T-cell (primary cell): Measurements from ENCODE around the gene TELO2. TPM values are rescaled to one million over a fixed set of nuclear protein-coding genes. Genes with fewer than 3 reads are reported as not detected.

Experiments
- ATAC-seq, 4 experiments: fragments of 200-7000 bp in 3 of 4; fragments of 150-1000 bp in 1 of 4; cut with Tn5 transposase; replicated peaks in 1 of 4; 1 replicate in 3 of 4; 2 replicates in 1 of 4; pipeline ENCODE4 v1.10.0; 2021; ENCODE audit warnings: moderate library complexity in 3 of 4, mild to moderate bottlenecking in 2 of 4, moderate number of reproducible peaks in 1 of 4
- CTCF ChIA-PET, 2 donors: fragments of 300-600 bp; sonication (Branson Sonifier 250); formaldehyde crosslinking; loops; one replicate each; lab custom pipeline; 2022; ENCODE audit warnings: antibody characterized with exemption in 2 of 2; lab: Charles Lee
- POLR2A ChIA-PET, 2 donors: fragments of 300-600 bp; sonication (Branson Sonifier 250); formaldehyde crosslinking; loops; one replicate each; lab custom pipeline; 2022; ENCODE audit warnings: antibody characterized with exemption in 2 of 2; lab: Charles Lee
- DNase-seq, 35 experiments: peaks; one replicate each; pipeline versions ENCODE4 v3.0.0 to v3.0.0-alpha.2; 2013 to 2023
- H3K27ac ChIP-seq: one replicate; pipeline ENCODE4 v1.5.1; 2013; ENCODE audit warnings: low read length
- H3K27me3 ChIP-seq, 2 experiments: replicated peaks in 1 of 2; 1 replicate in 1 of 2; 2 replicates in 1 of 2; pipeline versions ENCODE4 v1.6.1 to v1.7.0; 2013; ENCODE audit warnings: low read length in 1 of 2, mixed read lengths in 1 of 2; ENCODE audit not compliant: control insufficient read depth in 2 of 2, insufficient read depth in 2 of 2; ENCODE audit errors: extremely low read depth in 1 of 2
- H3K36me3 ChIP-seq, 2 donors: 1 replicate in 1 of 2; 2 replicates in 1 of 2; pipeline versions ENCODE4 v1.6.1 to v1.7.0; 2013; ENCODE audit warnings: low read length in 1 of 2; ENCODE audit not compliant: control insufficient read depth in 2 of 2, insufficient read depth in 1 of 2; ENCODE audit errors: extremely low read depth in 1 of 2
- H3K4me1 ChIP-seq, 2 experiments: 1 replicate in 1 of 2; 2 replicates in 1 of 2; pipeline versions ENCODE4 v1.6.1 to v1.7.0; 2013; ENCODE audit warnings: low read length in 2 of 2, mixed read lengths in 1 of 2; ENCODE audit not compliant: insufficient read depth in 2 of 2, control insufficient read depth in 1 of 2; ENCODE audit errors: extremely low read depth in 1 of 2
- H3K4me3 ChIP-seq, 2 donors: 1 replicate in 1 of 2; 2 replicates in 1 of 2; pipeline versions ENCODE4 v1.5.1 to v1.7.0; 2013; ENCODE audit warnings: mild to moderate bottlenecking in 2 of 2, low read length in 1 of 2, moderate library complexity in 1 of 2; ENCODE audit not compliant: control insufficient read depth in 1 of 2; ENCODE audit errors: extremely low read depth in 1 of 2
- H3K9me3 ChIP-seq: 2 replicates; pipeline ENCODE4 v1.7.0; 2013
- H3K27ac Mint-ChIP-seq, 2 donors: one replicate each; pipeline ENCODE4 v1.8.0; 2020 to 2021; ENCODE audit warnings: mild to moderate bottlenecking in 2 of 2, mixed read lengths in 2 of 2
- H3K27me3 Mint-ChIP-seq, 2 donors: one replicate each; pipeline ENCODE4 v1.8.0; 2021 to 2022; ENCODE audit warnings: mixed read lengths in 2 of 2
- H3K36me3 Mint-ChIP-seq: one replicate; pipeline ENCODE4 v1.8.0; 2021; ENCODE audit warnings: mixed read lengths
- H3K4me1 Mint-ChIP-seq, 3 donors: one replicate each; pipeline ENCODE4 v1.8.0; 2020 to 2022; ENCODE audit warnings: mixed read lengths in 3 of 3, mild to moderate bottlenecking in 1 of 3
- H3K4me3 Mint-ChIP-seq, 3 donors: one replicate each; pipeline ENCODE4 v1.8.0; 2020 to 2022; ENCODE audit warnings: mild to moderate bottlenecking in 3 of 3, mixed read lengths in 3 of 3, moderate library complexity in 3 of 3
- H3K9me3 Mint-ChIP-seq, 3 donors: one replicate each; pipeline ENCODE4 v1.8.0; 2020 to 2022; ENCODE audit warnings: mixed read lengths in 3 of 3
- WGBS: methylation state at CpG from one replicate; pipeline ENCODE4 v1.1.5; 2013; ENCODE audit warnings: missing lambda C conversion rate; ENCODE audit not compliant: insufficient coverage; 5-methylcytosine and 5-hydroxymethylcytosine counted together
- total RNA-seq, 35 experiments: library from RNA in 6 of 35; stranded (reverse) in 6 of 35; fragments of 120-200 nt in 1 of 35; gene quantifications; one replicate each; pipeline versions ENCODE4 v1.2.1 to v1.2.4 and lab custom pipeline; 2013 to 2026

TELO2 gene
- 10 to 100 TPM; 36.0 to 73.0 (median 56.1) TPM for total RNA-seq
- total RNA-seq (2013), result 16.3 TPM
- 24.3 to 123 (median 55.1) reads per million in 29 experiments for total RNA-seq (lab: John Stamatoyannopoulos, UW)

DNA sequence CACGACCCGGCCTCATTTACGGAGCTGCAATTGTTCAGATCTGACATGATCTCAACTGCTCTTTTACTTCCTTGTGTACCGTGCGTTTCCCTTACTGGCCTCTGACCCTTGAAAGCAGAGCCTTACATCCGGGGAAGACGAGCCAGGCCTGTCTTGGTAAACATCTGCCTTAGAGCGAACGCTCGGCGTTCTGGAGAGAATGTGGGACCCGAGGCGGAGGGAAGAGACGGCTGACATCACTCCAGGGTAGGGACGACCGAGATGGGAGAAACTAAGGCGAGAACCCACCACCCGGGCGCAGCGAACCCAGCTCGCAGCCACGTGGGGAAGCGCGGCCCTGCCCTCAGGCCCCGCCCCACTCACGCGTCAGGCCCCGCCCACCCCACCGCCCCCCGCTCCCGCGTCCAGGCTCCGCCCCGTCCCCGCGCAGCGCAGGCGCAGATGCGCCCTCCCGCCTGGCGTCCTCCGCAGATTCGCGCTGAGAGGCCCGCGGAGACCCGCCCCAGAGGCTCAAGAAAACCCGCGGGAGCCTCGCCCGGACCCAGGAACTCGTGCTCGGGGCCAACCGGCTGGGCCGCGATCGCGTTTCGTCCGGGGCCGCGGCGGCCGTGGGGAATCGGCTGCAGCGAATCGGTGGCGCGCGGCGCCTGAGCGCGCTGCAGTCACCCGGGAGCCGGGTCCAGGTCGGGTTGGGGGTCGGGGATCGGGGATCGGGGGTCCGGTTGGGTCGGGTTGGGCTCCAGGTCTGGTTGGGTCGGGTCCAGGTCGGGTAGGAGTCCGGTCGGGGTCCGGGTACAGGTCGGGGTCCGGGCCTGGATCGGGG is at the start of gene TELO2:
Gene TELO2, plus strand, starts transcription at position 438 of the 823 bp plus-strand sequence. CDS start 922 bp downstream, outside the sequence.
- peak; percentile 65 to 94 (median 82) for DNase-seq
- Mint-ChIP-seq H3K27me3 (no peaks in the 10 kb centered on the region), H3K36me3 (peaks cover 4% of the 10 kb centered on the region), H3K4me1 (peaks cover 12 to 18% (median 12%) of the 10 kb centered on the region in 3 donors), H3K9me3 (no peaks in the 10 kb centered on the region), H3K27ac (peak within 1 kb of the TSS; percentile 99 to 100), H3K4me3 (peak within 1 kb of the TSS; percentile 83 to 97 (median 93))
- H3K4me1 ChIP-seq, result peaks cover 16 to 25% of the 10 kb centered on the region in 2 experiments
- ATAC-seq, result peak; percentile 89 to 93 (median 90)
- H3K9me3 ChIP-seq, result no peaks in the 10 kb centered on the region
- peaks cover 16 to 18% of the 10 kb centered on the region in 2 donors for H3K36me3 ChIP-seq
- H3K4me3 ChIP-seq, result peak within 1 kb of the TSS; percentile 80 to 85
- no peaks in the 10 kb centered on the region for H3K27me3 ChIP-seq
- WGBS, result under 1% methylated on average over 78 of the region's 89 CpGs
- H3K27ac ChIP-seq, result peak within 1 kb of the TSS; percentile 88
- POLR2A ChIA-PET, result interaction anchor here in 1 of 2 donors (0.6 kb wide), 1 partner anchor 1141 kb away, joined by 6 read pairs; the partner anchor contains the start of gene AXIN1
- CTCF ChIA-PET, result interaction anchor here in 1 of 2 donors (0.6 kb wide), 1 partner anchor 204 kb away, joined by 3 read pairs; no protein-coding TSS in a partner anchor

DNA sequence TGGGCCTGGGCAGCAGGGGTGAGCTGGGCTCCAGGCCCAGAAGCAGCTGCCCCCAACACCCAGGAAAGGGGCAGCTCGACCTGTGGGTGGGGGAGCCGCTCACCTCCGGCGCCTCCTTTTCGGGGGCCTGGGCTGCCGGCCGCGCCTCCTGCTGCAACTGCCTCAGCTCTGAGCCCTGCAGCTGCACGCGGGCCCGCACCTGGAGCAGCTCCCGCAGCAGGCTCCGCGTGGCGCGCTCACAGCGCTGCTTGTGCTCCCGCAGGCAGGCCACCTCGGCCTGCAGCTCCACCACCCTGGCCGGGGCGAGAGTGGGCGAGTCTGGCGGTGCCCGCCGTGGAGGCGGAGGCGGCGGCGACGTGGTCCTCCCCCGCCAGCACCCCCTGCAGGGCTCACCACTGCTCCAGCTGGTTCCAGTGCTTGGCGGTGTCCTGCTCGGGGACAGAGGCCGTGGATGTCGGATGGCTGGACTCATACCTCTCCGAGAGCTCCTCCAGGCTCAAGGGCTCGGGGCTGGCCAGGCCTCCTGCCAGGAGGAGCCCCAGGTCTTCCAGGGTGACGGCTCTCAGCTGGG is 49.7 kb upstream of the TELO2 start:
- no peaks in the 10 kb centered on the region for H3K4me1 Mint-ChIP-seq
- H3K27me3 ChIP-seq, result no peaks in the 10 kb centered on the region

DNA sequence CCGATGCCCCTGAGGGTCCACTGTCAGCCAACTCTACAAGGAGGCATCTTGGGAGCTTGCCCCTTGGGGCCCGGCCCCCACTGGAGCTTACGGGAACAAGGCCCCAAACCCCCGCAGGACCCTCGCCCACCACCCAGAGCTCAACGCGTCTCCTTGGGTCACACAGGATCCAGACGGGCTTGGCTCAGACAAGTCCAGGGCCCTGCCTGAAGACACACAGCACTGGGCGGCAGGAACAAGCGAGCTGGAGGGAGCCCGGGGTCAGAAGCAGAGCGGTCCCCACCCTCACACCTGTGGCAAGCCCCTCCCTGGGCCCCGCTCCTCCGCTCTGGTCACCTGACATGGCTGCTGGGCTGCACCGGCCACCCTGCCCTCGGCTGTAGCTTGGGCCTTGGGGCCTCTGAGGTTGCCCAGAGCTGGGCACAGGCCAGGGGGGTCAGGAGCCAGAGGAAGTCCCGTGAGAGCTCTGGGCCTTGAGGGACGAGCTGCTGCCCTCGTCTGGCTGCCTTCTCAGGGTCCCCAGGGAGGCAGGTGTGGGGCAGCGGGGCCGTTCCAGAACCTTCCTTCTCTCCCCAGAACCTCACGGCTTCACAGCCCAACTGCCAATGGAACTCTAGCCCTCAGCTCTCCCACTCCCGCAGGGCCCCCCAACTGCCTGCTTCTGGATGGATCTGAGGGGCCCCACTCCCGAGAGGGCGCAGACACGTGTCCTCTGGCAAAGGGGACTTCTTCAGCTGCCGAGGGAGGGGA is 49.0 kb upstream of the TELO2 start, which contains the start of gene CCDC154:
Gene CCDC154, minus strand, starts transcription at position 577 of the 750 bp plus-strand sequence. Its CDS starts 234 bp downstream, at position 343.
- Histone ChIP-seq H3K4me3 (no peak within 1 kb of the TSS), H3K9me3 (no peaks in the 10 kb centered on the region), H3K27me3 (no peaks in the 10 kb centered on the region), H3K36me3 (peaks cover 13% of the 10 kb centered on the region in 2 donors), H3K27ac (no peak within 1 kb of the TSS), H3K4me1 (no peaks in the 10 kb centered on the region)
- Mint-ChIP-seq H3K4me1 (no peaks in the 10 kb centered on the region), H3K27ac (no peak within 1 kb of the TSS), H3K9me3 (no peaks in the 10 kb centered on the region), H3K27me3 (no peaks in the 10 kb centered on the region), H3K36me3 (no peaks in the 10 kb centered on the region), H3K4me3 (no peak within 1 kb of the TSS)
- CTCF ChIA-PET, result no interaction called here
- no peak for ATAC-seq
- 95% methylated on average over 21 of the region's 27 CpGs for WGBS
- no peak for DNase-seq
- POLR2A ChIA-PET, result no interaction called here

More for the DNA sequence above, 49.7 kb upstream of the TELO2 start:
- 90% methylated on average over 38 of the region's 38 CpGs for WGBS
- Histone ChIP-seq H3K36me3 (peaks cover 13% of the 10 kb centered on the region in 2 donors), H3K27ac (no peak overlapping the region), H3K4me1 (no peaks in the 10 kb centered on the region), H3K4me3 (no peak overlapping the region), H3K9me3 (no peaks in the 10 kb centered on the region)
- Mint-ChIP-seq H3K27me3 (no peaks in the 10 kb centered on the region), H3K9me3 (no peaks in the 10 kb centered on the region), H3K4me3 (no peak overlapping the region), H3K36me3 (no peaks in the 10 kb centered on the region), H3K27ac (no peak overlapping the region)
- DNase-seq (no peak), ATAC-seq (no peak)
- ChIA-PET CTCF (no interaction called here), POLR2A (no interaction called here)

DNA sequence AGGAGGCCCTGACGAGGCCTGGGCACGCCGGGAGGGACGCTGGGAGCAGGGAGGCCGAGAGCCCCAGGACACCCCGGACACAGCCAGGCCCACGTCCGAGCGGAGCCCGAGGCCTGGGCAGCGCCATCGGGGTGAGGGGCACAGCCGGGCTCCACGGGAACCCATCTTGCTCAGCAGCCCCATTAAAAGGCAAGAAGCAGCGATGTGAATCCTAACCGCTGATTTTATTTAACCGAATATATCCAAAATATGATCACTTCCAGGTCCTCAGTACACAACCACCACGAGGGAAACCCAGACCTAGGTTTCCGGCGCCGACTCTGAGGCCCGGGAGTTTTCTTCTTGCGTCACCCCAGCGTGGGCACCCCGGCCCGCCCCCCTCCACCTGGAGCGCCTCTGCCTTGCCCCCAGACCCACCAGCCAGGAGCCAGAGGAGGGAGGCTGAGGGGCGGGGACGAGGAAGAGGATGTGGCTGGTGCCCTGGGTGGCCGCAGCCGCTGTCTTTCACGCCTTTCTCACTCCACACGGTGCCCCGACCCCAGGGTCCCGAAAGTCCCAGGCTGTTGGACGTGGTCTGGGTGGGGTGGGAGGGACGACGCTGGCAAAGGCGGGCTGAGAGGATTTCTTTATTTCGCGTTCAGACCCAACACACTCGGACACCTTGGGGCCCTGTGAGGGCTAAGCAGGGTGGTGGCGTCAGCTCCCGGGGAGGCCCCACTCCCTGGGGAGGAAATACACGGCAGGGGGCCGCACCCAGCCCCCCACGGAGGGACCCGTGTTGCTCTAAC is 48.2 kb upstream of the TELO2 start:
- ATAC-seq, result no peak
- H3K27ac ChIP-seq, result no peak overlapping the region

DNA sequence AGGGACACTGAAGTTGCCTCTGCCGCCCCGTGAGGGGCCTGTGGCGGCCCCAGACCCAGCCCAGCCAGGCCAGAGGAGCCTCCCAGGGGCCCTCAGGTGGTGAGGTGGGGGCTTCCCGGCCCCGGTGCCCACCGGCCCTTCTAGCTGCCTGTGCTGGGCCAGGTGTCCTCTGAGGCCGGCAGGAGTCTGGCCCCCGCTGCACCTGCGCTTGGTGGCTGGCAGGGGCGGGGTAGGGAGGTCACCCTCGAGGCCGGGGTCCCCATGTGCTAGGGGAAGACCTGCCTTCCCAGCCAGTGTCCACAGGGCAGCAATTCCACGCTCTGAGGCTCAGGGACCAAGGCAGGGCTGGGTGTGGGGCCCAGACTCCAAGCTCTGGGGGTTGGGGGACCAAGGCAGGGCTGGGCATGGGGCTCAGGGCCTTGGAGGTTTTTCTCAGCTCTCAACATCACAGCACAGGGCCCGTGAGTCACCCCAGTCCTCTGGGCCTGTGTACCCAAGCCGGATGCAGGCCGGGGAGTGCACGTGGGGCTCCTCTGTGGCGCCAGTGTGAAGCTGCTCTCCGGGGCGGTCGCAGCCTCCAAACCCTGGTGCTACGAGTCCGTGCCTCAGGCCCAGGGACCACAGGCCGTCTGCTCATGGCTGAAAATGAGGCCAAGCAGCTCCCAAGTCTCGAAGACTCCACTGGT is 47.5 kb upstream of the TELO2 start:
- no peak overlapping the region for H3K4me3 ChIP-seq
- H3K4me1 Mint-ChIP-seq, result no peaks in the 10 kb centered on the region

More for the DNA sequence above, 48.2 kb upstream of the TELO2 start:
- Mint-ChIP-seq H3K27me3 (no peaks in the 10 kb centered on the region), H3K36me3 (peaks cover 5% of the 10 kb centered on the region), H3K27ac (no peak overlapping the region), H3K4me1 (no peaks in the 10 kb centered on the region), H3K4me3 (no peak overlapping the region), H3K9me3 (no peaks in the 10 kb centered on the region)
- Histone ChIP-seq H3K4me1 (no peaks in the 10 kb centered on the region), H3K36me3 (peaks cover 13 to 16% of the 10 kb centered on the region in 2 donors), H3K9me3 (no peaks in the 10 kb centered on the region), H3K4me3 (no peak overlapping the region), H3K27me3 (no peaks in the 10 kb centered on the region)
- DNase-seq, result no peak
- 90% methylated on average over 35 of the region's 48 CpGs for WGBS
- ChIA-PET CTCF (no interaction called here), POLR2A (no interaction called here)

More for the DNA sequence above, 47.5 kb upstream of the TELO2 start:
- ChIA-PET POLR2A (no interaction called here), CTCF (no interaction called here)
- Mint-ChIP-seq H3K4me3 (no peak overlapping the region), H3K36me3 (peaks cover 5% of the 10 kb centered on the region), H3K27ac (no peak overlapping the region), H3K27me3 (no peaks in the 10 kb centered on the region), H3K9me3 (no peaks in the 10 kb centered on the region)
- Histone ChIP-seq H3K36me3 (peaks cover 13 to 19% of the 10 kb centered on the region in 2 donors), H3K9me3 (no peaks in the 10 kb centered on the region), H3K4me1 (no peaks in the 10 kb centered on the region), H3K27me3 (no peaks in the 10 kb centered on the region), H3K27ac (no peak overlapping the region)
- ATAC-seq (no peak), DNase-seq (no peak)
- WGBS, result 89% methylated on average over 24 of the region's 25 CpGs
